ENCODE data around the gene TMEM254.

TMEM254 gene

GRCh38 chr10:80055760-80056159 lies 22.7 kb upstream of the TMEM254 start:
- Histone ChIP-seq H3K4me1 (ENCODE audit: insufficient read depth, low read length, poor library complexity, severe bottlenecking) (no peaks in the 10 kb centered on the region), H3K36me3 (ENCODE audit: insufficient read depth, low read length) (no peaks in the 10 kb centered on the region), H2AFZ (ENCODE audit: low read length) (no peak overlapping the region), H3K9me3 (ENCODE audit: insufficient read depth, low read depth, low read length) (no peaks in the 10 kb centered on the region), H3K4me2 (ENCODE audit: low read depth, low read length, poor library complexity, severe bottlenecking) (no peak overlapping the region), H3K79me2 (ENCODE audit: insufficient read depth, low read length) (no peaks in the 10 kb centered on the region), H4K20me1 (ENCODE audit: insufficient read depth, low read length, poor library complexity, severe bottlenecking) (no peaks in the 10 kb centered on the region), H3K27me3 (ENCODE audit: insufficient read depth, low read length, poor library complexity, severe bottlenecking) (no peaks in the 10 kb centered on the region), H3K9me2 (replicated peaks; ENCODE audit: low read depth, low read length) (no peaks in the 10 kb centered on the region), H3K9ac (ENCODE audit: low read depth, low read length, poor library complexity, severe bottlenecking) (no peak overlapping the region), H3F3A (ENCODE audit: low read depth) (no peaks in the 10 kb centered on the region), H3K4me3 (ENCODE audit: low read length, poor library complexity, severe bottlenecking) (no peak overlapping the region)
- TF ChIP-seq CTCF (conservative IDR thresholded peaks at IDR 0.05; ENCODE audit: low read length) = no peak
- TF ChIP-seq EZH2phosphoT487 (IDR thresholded peaks at IDR 0.05; ENCODE audit: borderline replicate concordance) = no peak

- H3K27me3 ChIP-seq (ENCODE audit: insufficient read depth, low read length, poor library complexity, severe bottlenecking) = no peaks in the 10 kb centered on the region
- TF ChIP-seq CTCF (conservative IDR thresholded peaks at IDR 0.05; ENCODE audit: low read length) (no peak), EZH2phosphoT487 (IDR thresholded peaks at IDR 0.05; ENCODE audit: borderline replicate concordance) (no peak)
- H3K9ac ChIP-seq (ENCODE audit: low read depth, low read length, poor library complexity, severe bottlenecking) = no peak overlapping the region
- H3F3A ChIP-seq (ENCODE audit: low read depth) = no peaks in the 10 kb centered on the region
- H3K4me2 ChIP-seq (ENCODE audit: low read depth, low read length, poor library complexity, severe bottlenecking) = no peak overlapping the region
- no peaks in the 10 kb centered on the region for H4K20me1 ChIP-seq (ENCODE audit: insufficient read depth, low read length, poor library complexity, severe bottlenecking)
- H3K9me2 ChIP-seq (replicated peaks; ENCODE audit: low read depth, low read length) = no peaks in the 10 kb centered on the region
- H3K4me1 ChIP-seq (ENCODE audit: insufficient read depth, low read length, poor library complexity, severe bottlenecking) = no peaks in the 10 kb centered on the region
- H3K79me2 ChIP-seq (ENCODE audit: insufficient read depth, low read length) = no peaks in the 10 kb centered on the region
- H3K9me3 ChIP-seq (ENCODE audit: insufficient read depth, low read depth, low read length) = no peaks in the 10 kb centered on the region
- no peak overlapping the region for H3K4me3 ChIP-seq (ENCODE audit: low read length, poor library complexity, severe bottlenecking)
- H2AFZ ChIP-seq (ENCODE audit: low read length) = no peak overlapping the region
- H3K36me3 ChIP-seq (ENCODE audit: insufficient read depth, low read length) = no peaks in the 10 kb centered on the region
Observed at GRCh38 chr10:80057171-80057570, 21.3 kb upstream of the TMEM254 start.

GRCh38 chr10:80064120-80064886 lies 14.2 kb upstream of the TMEM254 start:
- no peaks in the 10 kb centered on the region for H3K27me3 ChIP-seq (ENCODE audit: insufficient read depth, low read length, poor library complexity, severe bottlenecking)
- H3K4me3 ChIP-seq (ENCODE audit: low read length, poor library complexity, severe bottlenecking) = no peak overlapping the region
- H3K4me1 ChIP-seq (ENCODE audit: insufficient read depth, low read length, poor library complexity, severe bottlenecking) = no peaks in the 10 kb centered on the region
- no peaks in the 10 kb centered on the region for H3K9me2 ChIP-seq (replicated peaks; ENCODE audit: low read depth, low read length)
- no peaks in the 10 kb centered on the region for H3K9me3 ChIP-seq (ENCODE audit: insufficient read depth, low read depth, low read length)
- H3K9ac ChIP-seq (ENCODE audit: low read depth, low read length, poor library complexity, severe bottlenecking) = no peak overlapping the region
- no peaks in the 10 kb centered on the region for H3K79me2 ChIP-seq (ENCODE audit: insufficient read depth, low read length)
- TF ChIP-seq EZH2phosphoT487 (IDR thresholded peaks at IDR 0.05; ENCODE audit: borderline replicate concordance) (no peak), CTCF (conservative IDR thresholded peaks at IDR 0.05; ENCODE audit: low read length) (no peak)
- no peaks in the 10 kb centered on the region for H4K20me1 ChIP-seq (ENCODE audit: insufficient read depth, low read length, poor library complexity, severe bottlenecking)
- no peak overlapping the region for H3K4me2 ChIP-seq (ENCODE audit: low read depth, low read length, poor library complexity, severe bottlenecking)
- H2AFZ ChIP-seq (ENCODE audit: low read length) = no peak overlapping the region
- H3K36me3 ChIP-seq (ENCODE audit: insufficient read depth, low read length) = no peaks in the 10 kb centered on the region
- H3F3A ChIP-seq (ENCODE audit: low read depth) = no peaks in the 10 kb centered on the region
